GM10266 (cell line): Measurements from ENCODE around the gene RHOD.
A peak's percentile ranks its signal among the peaks of the same experiment; 100 is the strongest.

Experiments used
- DNase-seq: peaks from one replicate; pipeline ENCODE4 v3.0.0; 2012; ENCODE audit errors: extremely low spot score
- TF ChIP-seq, protein P1 (sequence below): IDR thresholded peaks from 2 replicates; pipeline ENCODE4 v1.5.1; 2012; ENCODE audit warnings: mild to moderate bottlenecking, low read depth; ENCODE audit not compliant: control insufficient read depth, insufficient read depth; ENCODE audit errors: missing control alignments

Gene RHOD

GRCh38 chr11:67024966-67025365 is 31.7 kb upstream of the RHOD start:
- DNase-seq, result no peak
- TF ChIP-seq, protein P1, sequence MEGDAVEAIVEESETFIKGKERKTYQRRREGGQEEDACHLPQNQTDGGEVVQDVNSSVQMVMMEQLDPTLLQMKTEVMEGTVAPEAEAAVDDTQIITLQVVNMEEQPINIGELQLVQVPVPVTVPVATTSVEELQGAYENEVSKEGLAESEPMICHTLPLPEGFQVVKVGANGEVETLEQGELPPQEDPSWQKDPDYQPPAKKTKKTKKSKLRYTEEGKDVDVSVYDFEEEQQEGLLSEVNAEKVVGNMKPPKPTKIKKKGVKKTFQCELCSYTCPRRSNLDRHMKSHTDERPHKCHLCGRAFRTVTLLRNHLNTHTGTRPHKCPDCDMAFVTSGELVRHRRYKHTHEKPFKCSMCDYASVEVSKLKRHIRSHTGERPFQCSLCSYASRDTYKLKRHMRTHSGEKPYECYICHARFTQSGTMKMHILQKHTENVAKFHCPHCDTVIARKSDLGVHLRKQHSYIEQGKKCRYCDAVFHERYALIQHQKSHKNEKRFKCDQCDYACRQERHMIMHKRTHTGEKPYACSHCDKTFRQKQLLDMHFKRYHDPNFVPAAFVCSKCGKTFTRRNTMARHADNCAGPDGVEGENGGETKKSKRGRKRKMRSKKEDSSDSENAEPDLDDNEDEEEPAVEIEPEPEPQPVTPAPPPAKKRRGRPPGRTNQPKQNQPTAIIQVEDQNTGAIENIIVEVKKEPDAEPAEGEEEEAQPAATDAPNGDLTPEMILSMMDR, result no peak

DNA sequence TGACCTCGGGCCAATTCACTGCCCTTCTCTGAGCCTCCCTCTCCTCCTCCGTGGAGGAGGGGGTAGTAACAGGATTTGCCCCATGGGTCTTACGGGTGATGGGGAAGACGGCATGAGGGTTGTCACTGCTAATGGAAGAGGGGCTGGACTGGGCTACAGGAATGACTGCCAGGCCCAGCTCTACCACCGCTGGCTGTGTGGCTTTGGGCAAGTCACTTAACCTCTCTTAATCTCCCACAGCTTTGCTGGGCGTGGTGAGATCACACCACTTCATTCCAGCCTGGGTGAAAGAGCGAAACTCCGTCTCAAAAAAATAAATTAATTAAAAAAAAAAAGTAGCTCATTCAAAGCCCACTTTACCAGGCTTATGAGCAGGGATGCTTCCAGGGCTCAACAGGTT is 30.9 kb upstream of the RHOD start:
- TF ChIP-seq, protein P1, result no peak
- no peak for DNase-seq

GRCh38 chr11:67026941-67027340 is 29.7 kb upstream of the RHOD start:
- DNase-seq, result no peak
- TF ChIP-seq, protein P1, result no peak

- DNase-seq, result no peak
- TF ChIP-seq, protein P1, result no peak
Observed at GRCh38 chr11:67027483-67027930, 29.1 kb upstream of the RHOD start.

GRCh38 chr11:67027943-67028542 is 28.6 kb upstream of the RHOD start:
- TF ChIP-seq, protein P1, result no peak
- peak; percentile 75 for DNase-seq

- DNase-seq, result no peak
- TF ChIP-seq, protein P1, result no peak
Observed at GRCh38 chr11:67029146-67029545, 27.5 kb upstream of the RHOD start.

GRCh38 chr11:67030976-67031375 is 25.7 kb upstream of the RHOD start:
- DNase-seq, result no peak

More at GRCh38 chr11:67030976-67031375, 25.7 kb upstream of the RHOD start:
- TF ChIP-seq, protein P1, result no peak
